ENCODE results near the gene GPC4. TPM values are rescaled to one million over a fixed set of nuclear protein-coding genes. Genes with fewer than 3 reads are reported as not detected.
A peak's percentile ranks its signal among the peaks of the same experiment; 100 is the strongest.

The GPC4 gene
- total and polyA plus RNA-seq, 4 donors, result 19.5 to 60.4 (median 29.1) TPM

- no peak for DNase-seq
- Histone ChIP-seq H3K27ac (ENCODE audit: low read depth in 1 of 2, low read length in 1 of 2) (no peak overlapping the region), H3K36me3 (ENCODE audit: control insufficient read depth in 4 of 4, insufficient read depth in 4 of 4, low read length in 4 of 4) (no peaks in the 10 kb centered on the region), H3K9ac (ENCODE audit: insufficient read depth in 1 of 2, low read length in 2 of 2) (no peak overlapping the region), H3K4me3 (no peak overlapping the region), H3K9me3 (ENCODE audit: control insufficient read depth in 4 of 4, insufficient read depth in 3 of 4, low read length in 3 of 4) (peaks cover 0 to 3% (median 0%) of the 10 kb centered on the region in 4 donors), H3K4me1 (ENCODE audit: control insufficient read depth in 5 of 5, insufficient read depth in 5 of 5, low read length in 5 of 5) (peaks cover 0 to 2% (median 0%) of the 10 kb centered on the region in 5 donors), H3K27me3 (ENCODE audit: control insufficient read depth in 3 of 3, insufficient read depth in 3 of 3, low read length in 2 of 3) (peaks cover 2 to 4% (median 2%) of the 10 kb centered on the region in 3 donors)
- TF ChIP-seq CTCF (IDR thresholded peaks at IDR 0.05; ENCODE audit: control extremely low read depth, extremely low read depth), result no peak
- WGBS, 2 donors, result 83 to 88% methylated on average over 2 of the region's 2 CpGs
- no peak for ATAC-seq (ENCODE audit: insufficient read depth, low FRiP score)
Measured at GRCh38 chrX:133353233-133353632, 62.1 kb downstream of the GPC4 start.

GRCh38 chrX:133350751-133351150, 64.5 kb downstream of the GPC4 start:
- Histone ChIP-seq H3K9ac (ENCODE audit: insufficient read depth in 1 of 2, low read length in 2 of 2) (no peak overlapping the region), H3K9me3 (ENCODE audit: control insufficient read depth in 4 of 4, insufficient read depth in 3 of 4, low read length in 3 of 4) (peaks cover 0 to 3% (median 0%) of the 10 kb centered on the region in 4 donors), H3K4me3 (no peak overlapping the region), H3K27me3 (ENCODE audit: control insufficient read depth in 3 of 3, insufficient read depth in 3 of 3, low read length in 2 of 3) (peaks cover 2 to 18% (median 4%) of the 10 kb centered on the region in 3 donors), H3K36me3 (ENCODE audit: control insufficient read depth in 4 of 4, insufficient read depth in 4 of 4, low read length in 4 of 4) (no peaks in the 10 kb centered on the region), H3K4me1 (ENCODE audit: control insufficient read depth in 5 of 5, insufficient read depth in 5 of 5, low read length in 5 of 5) (peaks cover 0 to 2% (median 0%) of the 10 kb centered on the region in 5 donors), H3K27ac (ENCODE audit: low read depth in 1 of 2, low read length in 1 of 2) (no peak overlapping the region)
- 6 to 13% methylated on average over 1 of the region's 1 CpG for WGBS, 2 donors
- no peak for TF ChIP-seq CTCF (IDR thresholded peaks at IDR 0.05; ENCODE audit: control extremely low read depth, extremely low read depth)
- ATAC-seq (ENCODE audit: insufficient read depth, low FRiP score), result peak; percentile 6
- DNase-seq, result peak; percentile 69 to 90 (median 84)

- Histone ChIP-seq H3K36me3 (ENCODE audit: control insufficient read depth in 4 of 4, insufficient read depth in 4 of 4, low read length in 4 of 4) (no peaks in the 10 kb centered on the region), H3K27ac (ENCODE audit: low read depth in 1 of 2, low read length in 1 of 2) (no peak overlapping the region), H3K9ac (ENCODE audit: insufficient read depth in 1 of 2, low read length in 2 of 2) (no peak overlapping the region), H3K27me3 (ENCODE audit: control insufficient read depth in 3 of 3, insufficient read depth in 3 of 3, low read length in 2 of 3) (peaks cover 2 to 31% (median 7%) of the 10 kb centered on the region in 3 donors), H3K9me3 (ENCODE audit: control insufficient read depth in 4 of 4, insufficient read depth in 3 of 4, low read length in 3 of 4) (no peaks in the 10 kb centered on the region), H3K4me3 (no peak overlapping the region), H3K4me1 (ENCODE audit: control insufficient read depth in 5 of 5, insufficient read depth in 5 of 5, low read length in 5 of 5) (peaks cover 0 to 2% (median 0%) of the 10 kb centered on the region in 5 donors)
- 72 to 82% methylated on average over 3 of the region's 3 CpGs for WGBS, 2 donors
- no peak for TF ChIP-seq CTCF (IDR thresholded peaks at IDR 0.05; ENCODE audit: control extremely low read depth, extremely low read depth)
- ATAC-seq (ENCODE audit: insufficient read depth, low FRiP score) (no peak), DNase-seq (no peak)
Measured at GRCh38 chrX:133346026-133346425, 69.3 kb downstream of the GPC4 start.

GRCh38 chrX:133339566-133339965, 75.7 kb downstream of the GPC4 start:
- Histone ChIP-seq H3K36me3 (ENCODE audit: control insufficient read depth in 4 of 4, insufficient read depth in 4 of 4, low read length in 4 of 4) (peaks cover 0 to 3% (median 0%) of the 10 kb centered on the region in 4 donors), H3K4me3 (no peak overlapping the region), H3K9me3 (ENCODE audit: control insufficient read depth in 4 of 4, insufficient read depth in 3 of 4, low read length in 3 of 4) (no peaks in the 10 kb centered on the region), H3K9ac (ENCODE audit: insufficient read depth in 1 of 2, low read length in 2 of 2) (no peak overlapping the region), H3K27ac (ENCODE audit: low read depth in 1 of 2, low read length in 1 of 2) (no peak overlapping the region), H3K4me1 (ENCODE audit: control insufficient read depth in 5 of 5, insufficient read depth in 5 of 5, low read length in 5 of 5) (no peaks in the 10 kb centered on the region), H3K27me3 (ENCODE audit: control insufficient read depth in 3 of 3, insufficient read depth in 3 of 3, low read length in 2 of 3) (peaks cover 0 to 26% (median 4%) of the 10 kb centered on the region in 3 donors)
- TF ChIP-seq CTCF (IDR thresholded peaks at IDR 0.05; ENCODE audit: control extremely low read depth, extremely low read depth), result no peak
- ATAC-seq (ENCODE audit: insufficient read depth, low FRiP score), result no peak
- DNase-seq, result no peak
- 58 to 78% methylated on average over 2 of the region's 2 CpGs for WGBS, 2 donors
